Posterior cingulate gyrus (tissue), 11 donors: ENCODE measurements around the gene OBSCN.
A peak's percentile ranks its signal among the peaks of the same experiment; 100 is the strongest.

Experiments used
- DNase-seq, 10 donors: peaks; one replicate each; pipeline versions ENCODE4 v3.0.0 to v3.0.0-alpha.2; 2020 to 2021; ENCODE audit warnings: mixed read lengths in 3 of 10
- intact Hi-C: fragments of 100-400 bp; cut with DNase I; formaldehyde crosslinking; loops from one replicate; pipeline ENCODE4 v1.15.1; 2023

Gene OBSCN

DNA sequence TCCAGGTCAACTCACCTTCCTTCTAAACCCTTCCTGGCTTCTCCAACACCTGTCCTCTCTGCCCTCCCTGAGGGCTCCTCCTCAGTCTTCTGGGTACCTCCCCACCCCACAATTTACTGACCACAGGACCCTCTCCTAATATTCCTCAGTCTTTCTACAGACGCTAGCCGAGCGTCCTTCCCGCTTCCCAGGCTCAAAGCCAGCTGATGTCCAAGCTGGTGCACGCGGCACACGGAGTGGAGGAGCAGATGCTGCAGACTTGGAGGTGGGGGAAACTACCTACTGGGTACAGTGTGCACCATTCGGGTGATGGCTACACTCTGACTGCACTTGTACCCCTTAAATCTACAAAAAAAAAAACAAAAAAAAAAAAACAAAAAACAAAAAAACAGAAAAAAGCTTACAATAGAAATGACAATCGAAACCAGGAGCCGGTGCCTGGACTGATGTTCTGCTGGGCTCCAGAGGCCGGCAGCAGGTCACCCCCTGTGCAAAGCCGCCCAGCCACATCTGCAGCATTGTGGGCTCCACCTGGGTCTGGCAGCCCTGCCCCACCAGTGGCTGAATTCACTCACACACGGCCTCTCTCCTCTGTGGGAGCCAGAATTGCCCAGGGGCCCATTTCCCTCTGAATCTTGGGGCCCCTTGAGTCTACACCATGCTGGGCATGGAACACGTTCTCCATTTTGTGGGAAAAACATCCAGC lies 191.8 kb downstream of the OBSCN start:
- intact Hi-C loops: loop anchor here (10.0 kb wide), 1 partner anchor 255 kb away; the partner anchor contains the start of genes GJC2 and GUK1
- DNase-seq: peak in 2 of 10 donors; percentile 68 to 81

DNA sequence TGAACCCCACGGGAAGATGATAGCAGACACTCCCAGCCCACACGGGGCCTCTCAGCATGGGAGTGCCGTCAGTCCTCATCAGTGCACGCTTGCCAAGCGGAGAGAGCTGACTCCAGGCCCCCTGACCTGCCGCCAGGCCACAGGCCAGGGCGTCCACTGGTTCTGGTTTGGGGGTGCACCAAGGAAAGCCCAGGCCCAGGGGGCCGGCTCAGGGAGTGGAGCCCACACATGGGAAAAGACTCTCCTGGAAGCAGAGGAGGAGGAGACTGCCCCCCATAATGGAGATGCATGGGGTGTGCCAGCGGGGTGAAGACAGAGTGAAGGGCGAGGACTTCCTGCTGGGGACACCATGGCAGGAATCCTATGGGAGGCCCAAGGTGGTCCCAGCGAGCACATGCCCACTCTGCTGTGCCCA lies 192.4 kb downstream of the OBSCN start:
- intact Hi-C loops: loop anchor here (10.0 kb wide), 1 partner anchor 255 kb away; the partner anchor contains the start of genes GJC2 and GUK1
- DNase-seq: peak in 3 of 10 donors; percentile 4 to 71 (median 65)

DNA sequence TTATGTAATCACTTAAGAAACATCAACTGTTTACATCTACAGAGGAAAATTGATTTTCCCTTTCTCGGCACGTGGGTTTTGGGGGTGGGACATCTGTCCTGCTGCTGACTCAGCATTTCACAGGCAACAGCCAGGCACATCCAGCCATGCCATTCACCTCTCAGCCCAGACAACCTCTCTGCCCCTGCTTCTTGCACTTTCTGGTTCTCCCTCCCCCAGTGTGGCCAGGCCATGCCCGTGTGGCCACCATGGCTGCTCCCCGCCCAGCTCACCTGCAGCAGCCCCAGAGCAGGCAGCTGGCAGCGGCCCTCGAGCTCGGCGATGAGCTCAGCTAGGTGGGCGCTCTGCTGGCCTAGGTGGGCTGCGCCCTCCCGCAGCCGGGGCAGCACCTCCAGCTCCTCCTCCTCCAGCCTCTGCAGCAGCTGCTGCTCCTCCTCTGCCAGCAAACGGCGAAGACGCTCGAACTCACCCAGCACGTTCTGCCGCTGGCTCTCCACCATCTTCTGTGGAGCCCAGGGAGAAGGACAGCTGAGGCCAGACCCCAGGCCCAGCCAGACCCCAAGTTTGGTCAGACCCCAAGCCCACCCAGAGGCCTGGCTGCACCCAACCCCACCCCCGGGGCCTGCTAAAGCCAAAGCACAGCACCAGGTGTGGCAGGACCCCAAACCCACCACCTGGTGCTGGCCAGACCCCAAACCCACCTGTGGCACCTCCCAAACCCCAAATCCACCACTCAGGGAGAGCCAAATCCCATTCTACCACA lies 193.0 kb downstream of the OBSCN start:
- intact Hi-C loops: loop anchor here (10.0 kb wide), 1 partner anchor 256 kb away; the partner anchor contains the start of genes GJC2 and GUK1
- peak in 3 of 10 donors; percentile 10 to 67 (median 61) for DNase-seq

DNA sequence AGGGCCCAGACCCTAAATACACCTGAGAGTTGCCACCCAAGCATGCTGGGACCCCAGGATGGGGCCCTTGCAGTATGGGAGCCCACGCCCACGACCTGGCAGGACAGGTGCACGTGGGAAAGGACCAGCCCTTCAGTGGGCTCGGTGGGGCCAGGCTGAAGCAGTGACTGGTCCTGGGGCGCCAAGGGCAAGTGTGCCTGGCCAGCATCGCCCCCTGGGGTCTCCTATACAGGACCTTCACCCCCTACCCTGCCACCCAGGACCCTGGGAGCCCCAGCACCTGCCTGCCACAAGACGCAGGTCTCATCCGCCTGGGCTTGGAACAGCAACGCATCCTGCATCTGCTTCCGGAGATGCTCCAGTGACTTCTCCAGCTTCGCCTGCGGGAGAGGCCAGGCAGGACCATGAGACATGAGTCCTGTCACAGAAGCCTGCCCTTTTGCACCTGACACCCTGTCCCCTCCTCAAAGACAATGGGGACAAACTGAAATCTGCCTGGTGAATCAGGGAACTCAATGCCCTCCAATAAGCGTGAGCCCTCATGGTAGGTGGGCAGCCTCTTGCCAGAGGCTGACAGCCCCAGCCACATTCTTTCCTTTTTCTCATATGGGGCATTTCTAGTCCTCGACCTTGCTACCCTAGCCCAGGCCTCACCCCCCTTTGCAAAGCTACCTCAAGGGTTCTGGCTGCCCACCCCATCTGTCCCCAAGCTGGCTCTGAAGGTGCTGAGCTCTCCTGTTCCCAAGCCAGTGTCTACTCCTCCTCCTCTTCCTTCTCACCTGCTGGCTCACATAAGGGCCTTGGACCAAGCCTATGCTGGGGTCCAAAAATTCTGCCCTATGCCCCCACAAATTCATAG lies 194.2 kb downstream of the OBSCN start:
- DNase-seq: peak in 3 of 10 donors; percentile 4 to 66 (median 54)
- intact Hi-C loops: loop anchor here (10.0 kb wide), 1 partner anchor 257 kb away; the partner anchor contains the start of genes GJC2 and GUK1

DNA sequence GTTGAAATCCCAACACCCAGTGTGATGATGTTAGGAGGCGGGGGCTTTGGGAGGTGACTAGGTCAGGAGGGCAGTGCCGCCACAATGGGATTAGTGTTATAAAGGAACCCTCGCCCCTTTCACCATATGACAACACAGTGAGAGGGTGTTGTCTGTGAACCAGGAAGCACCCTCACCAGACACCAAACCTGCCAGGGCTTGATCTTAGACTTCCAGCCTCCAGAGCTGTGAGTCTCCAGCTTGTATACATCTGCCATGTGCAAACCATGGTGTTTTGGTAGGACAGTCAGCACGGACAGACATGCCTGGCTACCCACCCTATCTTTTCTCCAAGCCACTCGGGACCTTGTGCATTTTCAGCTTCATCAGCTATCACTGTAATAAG lies 194.8 kb downstream of the OBSCN start:
- intact Hi-C loops: loop anchor here (10.0 kb wide), 1 partner anchor 258 kb away; the partner anchor contains the start of genes GJC2 and GUK1
- DNase-seq: peak in 2 of 10 donors; percentile 5 to 9

DNA sequence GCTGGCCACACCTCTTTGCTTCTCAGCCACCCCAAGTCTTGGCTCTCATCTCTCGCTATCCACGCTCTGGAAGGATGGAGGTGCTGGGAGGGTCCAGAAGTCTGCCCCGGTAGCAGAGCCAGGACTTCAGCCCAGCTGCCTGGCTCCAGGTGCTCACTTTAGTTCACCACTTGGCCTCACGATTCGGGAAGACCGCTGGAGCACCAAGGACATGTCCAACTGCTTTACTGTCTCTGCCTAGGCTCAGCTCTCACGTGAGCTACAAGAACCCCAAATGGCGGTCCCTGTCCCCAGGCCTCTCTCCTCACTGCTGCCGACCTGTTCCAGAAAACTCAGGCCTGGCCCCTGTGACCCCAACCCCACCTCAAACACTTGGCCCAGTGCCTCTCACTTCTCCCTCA lies 195.4 kb downstream of the OBSCN start:
- intact Hi-C loops: loop anchor here (10.0 kb wide), 1 partner anchor 258 kb away; the partner anchor contains the start of genes GJC2 and GUK1

DNA sequence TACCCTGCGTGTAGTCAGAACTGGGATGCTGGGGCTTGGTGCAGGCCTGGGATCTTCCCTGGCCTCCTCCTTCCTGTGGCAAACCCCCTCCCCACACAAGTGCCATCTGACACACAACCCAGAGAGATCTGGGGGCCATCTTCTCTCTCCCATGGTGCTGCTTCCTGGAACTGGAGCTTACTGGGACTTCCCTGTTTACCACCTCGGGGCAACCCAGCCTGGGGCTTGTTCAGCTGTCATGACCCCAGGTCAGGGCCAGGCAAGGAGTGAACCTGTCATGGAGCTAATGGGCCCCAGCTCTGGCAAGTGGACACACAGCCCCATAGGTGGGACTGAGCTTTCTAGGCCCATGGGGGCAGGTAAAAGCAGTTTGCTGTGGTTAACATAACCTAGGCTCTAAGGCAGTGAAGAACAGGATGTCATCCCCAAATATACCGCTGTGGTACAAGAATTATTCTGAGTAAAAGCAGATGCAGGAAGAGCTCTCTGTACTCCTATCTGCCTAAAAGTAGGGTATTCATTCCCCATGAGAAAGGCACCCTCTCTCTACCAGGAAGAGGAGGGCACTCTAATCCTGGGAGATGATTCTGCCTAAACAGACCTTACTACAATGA lies 196.4 kb downstream of the OBSCN start:
- intact Hi-C loops: loop anchor here (10.0 kb wide), 1 partner anchor 259 kb away; the partner anchor contains the start of genes GJC2 and GUK1
- DNase-seq: peak in 2 of 10 donors; percentile 5 to 65

More for the DNA sequence above, 195.4 kb downstream of the OBSCN start:
- DNase-seq: peak in 3 of 10 donors; percentile 2 to 68 (median 16)

DNA sequence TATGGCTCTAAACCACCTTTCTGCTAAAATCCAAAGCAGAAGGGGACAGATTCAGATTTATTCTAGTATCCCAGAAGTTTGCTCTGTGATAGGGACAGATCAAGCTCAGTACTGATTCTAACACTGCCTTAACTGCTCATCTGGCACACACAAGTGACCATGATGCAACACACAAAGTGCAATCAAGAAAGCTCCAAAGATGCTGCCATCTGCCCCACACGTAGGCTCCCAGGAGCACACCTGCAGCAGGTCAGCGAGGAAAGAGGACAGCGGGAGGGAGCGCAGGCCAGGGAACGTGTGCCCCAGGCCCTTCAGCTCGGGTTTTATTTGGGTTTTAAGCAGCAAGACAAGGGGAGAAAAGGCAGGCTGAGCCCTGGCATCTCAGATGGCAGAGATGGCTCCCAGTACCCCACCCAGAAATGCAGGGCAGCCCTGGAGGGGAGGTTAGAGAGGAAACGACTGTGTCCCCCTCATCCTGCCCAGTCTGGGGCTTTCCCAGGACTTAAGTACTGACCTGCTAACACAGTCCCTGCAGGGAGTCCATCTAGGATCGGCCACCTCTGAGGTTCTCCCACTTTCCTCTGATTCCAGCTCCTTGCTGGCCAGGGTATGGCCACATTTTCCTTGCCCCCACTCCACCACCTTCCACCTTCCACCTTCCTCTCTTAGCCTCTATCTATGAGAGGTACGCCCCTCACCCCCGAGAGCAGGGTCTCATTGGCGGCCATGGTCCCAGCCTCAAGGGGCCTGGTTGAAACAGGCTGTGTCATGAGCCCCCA lies 197.5 kb downstream of the OBSCN start:
- peak in 2 of 10 donors; percentile 13 to 77 for DNase-seq
- intact Hi-C loops: loop anchor here (5.0 to 10.0 kb wide), 2 partner anchors 52 to 261 kb away; partner anchors contain the start of genes GJC2 and GUK1

DNA sequence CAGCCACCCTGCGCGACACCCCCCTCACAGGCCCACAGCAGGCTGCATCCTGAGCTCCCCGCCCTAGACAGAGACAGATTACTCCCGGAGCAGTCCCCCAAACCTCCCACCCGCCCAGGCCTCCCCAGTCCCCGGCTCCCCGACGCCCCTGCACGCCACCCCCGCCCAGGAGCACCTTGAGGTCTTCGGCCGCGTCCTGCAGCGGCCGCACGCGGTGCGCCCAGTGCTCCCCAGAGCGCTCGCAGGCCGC lies 198.1 kb downstream of the OBSCN start:
- DNase-seq: no peak
- intact Hi-C loops: loop anchor here (5.0 to 10.0 kb wide), 2 partner anchors 51 to 261 kb away; partner anchors contain the start of genes GJC2 and GUK1

DNA sequence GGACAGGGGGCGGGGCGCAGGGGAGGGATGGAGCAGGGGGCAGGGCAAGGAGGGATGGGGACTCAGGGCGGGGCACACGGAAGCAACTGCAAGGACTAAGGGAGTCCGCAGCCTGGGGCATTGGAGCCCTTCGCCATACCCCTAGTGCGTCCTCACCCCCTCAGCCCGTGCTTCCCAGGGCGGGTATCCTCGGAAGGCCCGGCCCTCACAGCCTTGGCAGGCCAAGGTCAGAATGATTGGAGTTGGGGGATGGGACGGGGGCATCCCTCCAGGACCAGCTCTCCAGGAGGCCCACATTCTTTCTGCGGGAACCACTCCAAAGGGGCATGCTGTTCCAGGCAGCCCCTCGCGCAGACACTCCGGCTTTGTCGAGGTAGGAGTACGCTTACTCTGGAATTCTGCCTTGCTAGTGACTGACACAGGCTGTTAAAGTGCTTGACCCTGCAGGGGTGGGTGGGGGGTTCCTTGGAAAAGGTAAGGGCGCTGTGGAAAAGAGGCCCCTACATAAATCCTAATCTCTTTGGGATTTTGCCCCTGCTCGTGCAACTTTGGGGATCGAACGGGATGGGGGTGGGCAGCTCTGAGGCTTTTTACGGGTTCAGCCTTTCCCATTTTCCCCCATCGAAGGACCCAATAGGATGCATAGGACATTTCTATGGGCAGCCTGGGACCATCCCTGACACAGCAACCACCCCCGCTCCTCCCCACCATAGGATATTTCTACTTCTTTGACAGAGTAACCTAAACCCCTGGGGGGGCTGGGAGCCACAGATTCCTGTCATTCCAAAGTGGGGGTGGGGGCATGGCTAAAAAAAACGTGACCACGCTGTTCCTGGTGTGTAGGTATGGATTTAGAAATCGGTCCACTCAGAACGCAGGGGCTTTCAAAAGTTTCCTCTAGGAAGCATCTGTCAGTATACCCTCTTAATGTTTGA lies 199.5 kb downstream of the OBSCN start:
- intact Hi-C loops: loop anchor here (5.0 to 10.0 kb wide), 2 partner anchors 50 to 263 kb away; partner anchors contain the start of genes GJC2 and GUK1
- DNase-seq: peak in 2 of 10 donors; percentile 9 to 11

DNA sequence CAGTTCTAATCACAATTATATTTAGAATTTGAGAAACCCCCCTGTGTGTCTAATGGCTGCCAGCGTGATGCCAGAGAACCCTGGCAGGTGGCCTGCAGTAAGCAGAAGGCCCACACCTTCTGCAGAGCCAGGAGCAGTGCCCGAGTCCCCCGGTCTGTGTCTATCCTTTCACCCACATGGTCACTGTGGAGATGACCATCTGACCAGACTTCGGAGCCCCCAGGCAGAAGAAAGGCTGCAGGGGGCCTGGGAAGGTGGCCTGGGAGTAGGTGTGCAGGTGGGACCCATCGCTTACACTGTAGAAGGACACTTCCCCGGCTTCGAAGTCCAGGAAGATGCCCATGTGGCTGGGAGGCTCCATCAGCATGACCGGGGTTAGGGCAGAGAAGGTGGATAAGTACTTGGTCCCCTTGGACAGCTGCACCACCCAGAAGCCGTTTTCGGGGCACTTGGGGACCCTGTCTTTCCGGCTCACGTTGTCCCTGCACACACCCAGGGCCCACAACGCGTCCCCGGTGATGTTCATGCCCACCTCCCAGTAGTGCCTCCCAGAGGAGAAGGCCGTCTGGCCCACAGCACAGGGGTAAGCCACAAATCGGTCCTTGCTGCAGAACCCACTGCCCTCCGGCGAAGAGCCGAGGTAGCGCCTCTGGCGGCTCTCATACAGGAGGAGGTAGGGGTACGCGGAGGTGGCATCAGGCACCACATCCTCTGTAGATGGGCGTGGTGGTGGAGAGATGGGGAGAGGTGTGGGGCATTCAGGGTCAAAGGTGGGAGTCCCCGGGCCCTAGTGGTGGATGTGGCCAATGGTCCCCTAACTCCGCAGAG lies 200.4 kb downstream of the OBSCN start:
- peak in 2 of 10 donors; percentile 15 to 83 for DNase-seq
- intact Hi-C loops: loop anchor here (5.0 to 10.0 kb wide), 2 partner anchors 49 to 263 kb away; partner anchors contain the start of genes GJC2 and GUK1

DNA sequence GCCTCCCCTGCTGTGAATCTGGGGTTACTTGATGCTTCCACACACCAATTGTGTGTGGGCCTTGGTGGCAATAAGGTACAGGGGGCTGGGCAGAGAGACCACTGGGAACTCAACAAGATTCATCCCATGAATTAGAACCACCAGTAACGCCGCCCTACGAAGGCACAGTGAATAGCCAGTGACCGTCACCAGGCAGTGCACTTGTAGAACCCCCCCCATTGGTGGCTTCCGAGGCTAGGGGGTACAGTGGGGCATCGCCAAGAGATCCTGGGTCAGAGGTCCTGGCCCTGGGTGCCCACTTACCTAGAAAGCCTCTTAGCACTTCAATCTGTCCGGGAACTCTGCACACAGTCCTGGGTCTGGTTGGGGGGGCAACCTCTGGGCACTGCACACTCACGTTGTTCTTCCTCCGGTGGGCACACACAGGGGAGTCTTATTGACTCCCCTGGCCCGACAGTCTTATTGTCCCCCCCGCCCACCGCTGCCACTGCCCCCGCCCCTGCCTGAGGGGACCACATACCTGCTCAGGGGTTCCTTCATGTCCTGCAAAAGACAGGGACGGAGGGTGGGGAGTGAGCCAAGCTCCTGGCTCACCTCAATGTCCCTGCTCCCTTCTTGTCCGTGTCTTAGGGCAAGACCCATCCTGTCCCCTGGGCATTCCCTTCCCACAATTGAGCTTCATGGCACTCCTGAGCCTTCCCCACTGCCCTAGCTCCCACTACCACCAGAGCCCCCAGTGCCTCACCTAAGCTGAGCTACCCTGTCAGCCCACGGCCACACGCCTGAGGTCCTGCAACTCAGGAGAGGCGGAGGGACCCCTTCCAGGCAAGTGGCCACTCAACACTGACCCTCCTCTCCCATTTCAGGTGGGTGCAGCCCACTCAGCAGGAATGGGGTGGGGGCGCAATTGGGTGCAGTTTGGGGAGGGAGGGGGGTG lies 201.3 kb downstream of the OBSCN start:
- peak in 2 of 10 donors; percentile 11 to 30 for DNase-seq
- intact Hi-C loops: loop anchor here (5.0 to 10.0 kb wide), 2 partner anchors 48 to 264 kb away; partner anchors contain the start of genes GJC2 and GUK1

DNA sequence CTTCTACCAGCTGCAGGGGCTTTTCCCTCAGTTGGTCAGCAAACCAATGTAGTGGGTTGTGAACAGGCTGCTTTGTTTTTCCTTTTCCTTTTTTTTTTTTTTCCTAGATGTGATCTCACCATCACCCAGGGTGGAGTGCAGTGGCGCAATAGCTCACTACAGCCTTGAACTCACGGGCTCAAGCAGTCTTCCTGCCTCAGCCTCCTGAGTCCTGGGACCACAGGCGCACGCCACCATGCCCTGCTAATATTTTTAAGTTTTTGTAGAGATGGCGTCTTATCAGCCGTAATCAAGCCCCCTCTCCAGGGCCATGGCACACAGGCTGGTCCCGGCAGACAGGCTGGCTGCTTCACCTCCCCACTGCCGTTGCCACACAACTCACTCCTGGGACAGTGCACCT lies 202.2 kb downstream of the OBSCN start:
- peak in 2 of 10 donors; percentile 2 to 13 for DNase-seq
- intact Hi-C loops: no loop called here

DNA sequence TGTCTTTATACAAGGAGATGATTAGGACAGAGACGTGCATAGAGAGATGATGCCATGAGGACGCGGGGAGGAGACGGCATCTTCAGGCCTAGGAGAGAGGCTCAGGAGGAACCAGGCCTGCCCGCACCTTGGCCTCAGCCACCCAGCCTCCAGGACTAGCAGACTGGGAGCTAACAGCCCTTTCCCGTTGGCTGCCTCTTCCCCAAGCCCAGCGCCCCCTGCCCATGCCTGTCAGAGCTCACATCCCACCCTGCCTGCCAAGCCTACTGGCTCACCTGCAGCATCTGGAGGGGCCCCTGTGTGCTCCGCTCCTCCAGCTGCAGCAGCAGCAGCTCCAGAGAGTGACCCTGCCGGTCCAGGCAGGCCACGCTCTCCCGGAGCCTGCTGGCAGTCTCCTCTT lies 202.8 kb downstream of the OBSCN start:
- DNase-seq: peak in 1 of 10 donors; percentile 61
- intact Hi-C loops: no loop called here

DNA sequence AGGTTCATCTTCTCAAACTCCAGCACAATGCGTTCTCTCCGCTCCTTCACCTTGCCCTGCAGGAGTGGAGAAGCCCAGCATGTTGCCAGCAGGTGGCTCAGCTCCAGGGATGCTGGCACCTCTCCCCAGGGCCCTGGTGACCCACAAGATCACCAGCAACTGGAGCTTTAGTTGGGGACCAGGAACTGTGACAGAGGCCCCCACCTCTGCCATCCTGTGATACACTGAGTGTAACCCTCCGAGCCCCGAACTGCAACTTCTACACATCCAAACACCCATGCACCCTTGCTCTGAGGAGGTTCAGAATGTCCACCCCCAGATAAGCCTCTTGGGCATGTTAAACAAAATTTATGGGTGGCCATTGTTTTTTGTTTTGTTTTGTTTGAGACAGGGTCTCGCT lies 203.3 kb downstream of the OBSCN start:
- intact Hi-C loops: no loop called here
- DNase-seq: peak in 1 of 10 donors; percentile 2
